Adrenal gland (tissue), 12 donors: ENCODE data around the gene CHMP1B. TPM values are rescaled to one million over a fixed set of nuclear protein-coding genes. Genes with fewer than 3 reads are reported as not detected.

Experiments used
- DNase-seq, 7 donors: peaks; one replicate each; pipeline ENCODE4 v3.0.0-alpha.2; 2019 to 2020
- H3K27ac ChIP-seq, 5 donors: fragments of 200-600 bp; sonication (generic) in 4 of 5; 1 replicate in 3 of 5; 2 replicates in 2 of 5; pipeline versions ENCODE4 v1.5.1 to v1.8.0; 2016 to 2020; ENCODE audit warnings: mild to moderate bottlenecking in 1 of 5
- H3K27me3 ChIP-seq: fragments of 200-600 bp; 2 replicates; pipeline ENCODE4 v1.8.0; 2021
- H3K36me3 ChIP-seq, 2 donors: fragments of 200-600 bp; replicated peaks in 1 of 2; 1 replicate in 1 of 2; 2 replicates in 1 of 2; pipeline versions ENCODE4 v1.5.1 to v1.8.0; 2018 to 2022
- H3K4me1 ChIP-seq, 2 donors: fragments of 200-600 bp; replicated peaks in 1 of 2; 1 replicate in 1 of 2; 2 replicates in 1 of 2; pipeline versions ENCODE4 v1.5.1 to v1.8.0; 2018 to 2021
- H3K4me3 ChIP-seq, 4 donors: fragments of 200-600 bp; sonication (generic) in 3 of 4; one replicate each; pipeline ENCODE4 v1.5.1; 2016 to 2018
- H3K9me3 ChIP-seq, 3 donors: fragments of 200-600 bp; sonication (generic) in 1 of 3; replicated peaks in 1 of 3; 1 replicate in 2 of 3; 2 replicates in 1 of 3; pipeline versions ENCODE4 v1.5.1 to v1.8.0; 2016 to 2021
- POLR2A ChIP-seq, 2 donors: fragments of 450-650 bp; IDR thresholded peaks; one replicate each; pipeline ENCODE4 v1.6.1; 2017; ENCODE audit warnings: antibody characterized with exemption in 2 of 2, mild to moderate bottlenecking in 2 of 2, moderate library complexity in 1 of 2
- WGBS, 4 donors: extraction: QIAGEN DNeasy Blood & Tissue Kit in 2 of 4; methylation state at CpG; one replicate each; pipeline versions ENCODE4 v1.1.5 to v1.1.7; 2013 to 2017; 5-methylcytosine and 5-hydroxymethylcytosine counted together
- intact Hi-C, 2 donors: fragments of 100-400 bp; cut with DNase I; formaldehyde crosslinking; loops; one replicate each; pipeline versions ENCODE4 v1.14.1 to v1.15.0; 2022 to 2023
- polyA plus RNA-seq, 3 donors: library from polyadenylated mRNA; stranded (reverse); fragments of 200-250 nt in 2 of 3; fragments of 350-450 nt in 1 of 3; fragmentation: Illumina TruSeq in 1 of 3; extraction: RNeasy Lipid Tissue Mini Kit (QIAGEN cat#74804) in 1 of 3; gene quantifications; one replicate each; pipeline ENCODE4 v1.2.3, GENCODE V29; 2013 to 2014
- total RNA-seq, 9 donors: library from RNA; depleted of rRNA in 4 of 9; stranded (reverse); fragments of >200 nt in 4 of 9; fragments of 120-200 nt in 1 of 9; fragmentation: NEBNext Ultra II Directional in 1 of 9; extraction: Animal tissue kit (Norgen Biotek cat#: 25700) in 1 of 9; gene quantifications; one replicate each; pipeline versions ENCODE4 v1.1.0 to v1.2.4, GENCODE V29; 2013 to 2023
- TF ChIP-seq, protein P1 (sequence below), 6 experiments: fragments of 450-650 bp in 4 of 6; fragments of 200-600 bp in 2 of 6; sonication (generic) in 1 of 6; IDR thresholded peaks; 1 replicate in 5 of 6; 2 replicates in 1 of 6; pipeline versions ENCODE4 v1.5.1 to v1.8.0; 2016 to 2021; ENCODE audit warnings: antibody characterized with exemption in 6 of 6, mild to moderate bottlenecking in 2 of 6, moderate library complexity in 1 of 6
- donor health status: healthy with polysubstance abuse.
- donor health status: Bipolar disorder and iron deficiency.
- donor health status: DM: yes; HTN: yes; CAD: no.
- donor health status: DM: no; HTN: no; CAD: no.
- donor health status: DM: no; HTN: no; CAD: no.
- donor health status: DM: yes; HTN: yes; CAD: no.

The CHMP1B gene
- total and polyA plus RNA-seq, 12 donors: 17.5 to 52.6 (median 41.5) TPM

DNA sequence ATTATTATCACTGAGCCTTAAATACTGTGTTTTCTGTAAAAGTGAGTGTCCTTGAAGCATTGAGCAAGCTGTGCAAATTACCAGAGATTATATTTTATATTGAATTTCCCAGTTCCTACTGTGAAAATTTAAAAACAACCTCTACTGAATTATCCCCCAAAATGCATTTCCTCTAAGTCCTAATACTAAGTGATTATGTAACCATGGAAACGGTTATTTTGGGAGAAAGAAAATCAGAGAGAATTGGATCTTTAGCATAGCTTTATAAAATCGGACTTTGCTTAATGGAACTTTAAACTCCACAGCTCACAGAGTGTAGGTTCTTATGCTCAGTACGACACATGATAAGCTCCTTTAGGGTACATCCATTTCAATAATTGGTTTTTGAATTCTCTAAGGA, 19.3 kb upstream of the CHMP1B start:
- Histone ChIP-seq H3K36me3 (no peaks in the 10 kb centered on the region), H3K9me3 (no peaks in the 10 kb centered on the region), H3K4me1 (no peaks in the 10 kb centered on the region), H3K27ac (no peak overlapping the region), H3K27me3 (no peaks in the 10 kb centered on the region), H3K4me3 (no peak overlapping the region)
- TF ChIP-seq, protein P1, sequence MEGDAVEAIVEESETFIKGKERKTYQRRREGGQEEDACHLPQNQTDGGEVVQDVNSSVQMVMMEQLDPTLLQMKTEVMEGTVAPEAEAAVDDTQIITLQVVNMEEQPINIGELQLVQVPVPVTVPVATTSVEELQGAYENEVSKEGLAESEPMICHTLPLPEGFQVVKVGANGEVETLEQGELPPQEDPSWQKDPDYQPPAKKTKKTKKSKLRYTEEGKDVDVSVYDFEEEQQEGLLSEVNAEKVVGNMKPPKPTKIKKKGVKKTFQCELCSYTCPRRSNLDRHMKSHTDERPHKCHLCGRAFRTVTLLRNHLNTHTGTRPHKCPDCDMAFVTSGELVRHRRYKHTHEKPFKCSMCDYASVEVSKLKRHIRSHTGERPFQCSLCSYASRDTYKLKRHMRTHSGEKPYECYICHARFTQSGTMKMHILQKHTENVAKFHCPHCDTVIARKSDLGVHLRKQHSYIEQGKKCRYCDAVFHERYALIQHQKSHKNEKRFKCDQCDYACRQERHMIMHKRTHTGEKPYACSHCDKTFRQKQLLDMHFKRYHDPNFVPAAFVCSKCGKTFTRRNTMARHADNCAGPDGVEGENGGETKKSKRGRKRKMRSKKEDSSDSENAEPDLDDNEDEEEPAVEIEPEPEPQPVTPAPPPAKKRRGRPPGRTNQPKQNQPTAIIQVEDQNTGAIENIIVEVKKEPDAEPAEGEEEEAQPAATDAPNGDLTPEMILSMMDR (IDR thresholded peaks at IDR 0.05): no peak
- intact Hi-C loops: no loop called here
- 76 to 86% (median 83%) methylated on average over 3 of the region's 3 CpGs for WGBS, 4 donors
- no peak for DNase-seq

DNA sequence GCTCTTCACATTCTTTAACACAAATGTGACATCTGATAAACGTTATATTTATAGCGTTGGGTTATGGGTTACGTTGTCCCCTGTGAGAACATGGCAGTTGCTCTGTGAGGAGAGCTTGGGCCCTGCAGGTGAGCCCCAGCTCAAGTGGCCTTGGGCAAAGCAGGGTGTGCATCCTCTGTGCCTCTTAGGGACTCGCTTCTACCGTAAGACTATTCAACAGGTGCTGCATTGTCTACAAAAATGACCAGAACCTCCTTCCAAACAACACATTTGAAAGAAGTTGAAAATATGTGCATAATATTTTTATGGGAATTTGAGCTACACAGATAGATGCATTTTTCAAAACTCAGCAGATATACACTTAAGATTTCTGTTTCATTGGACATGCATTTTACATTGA, 16.4 kb upstream of the CHMP1B start:
- Histone ChIP-seq H3K27ac (no peak overlapping the region), H3K4me1 (no peaks in the 10 kb centered on the region), H3K4me3 (no peak overlapping the region), H3K27me3 (no peaks in the 10 kb centered on the region), H3K9me3 (no peaks in the 10 kb centered on the region), H3K36me3 (no peaks in the 10 kb centered on the region)
- WGBS, 4 donors: 72 to 89% (median 78%) methylated on average over 5 of the region's 5 CpGs
- TF ChIP-seq, protein P1 (IDR thresholded peaks at IDR 0.05): no peak
- TF ChIP-seq POLR2A (IDR thresholded peaks at IDR 0.05): no peak
- intact Hi-C loops: no loop called here
- DNase-seq: no peak

DNA sequence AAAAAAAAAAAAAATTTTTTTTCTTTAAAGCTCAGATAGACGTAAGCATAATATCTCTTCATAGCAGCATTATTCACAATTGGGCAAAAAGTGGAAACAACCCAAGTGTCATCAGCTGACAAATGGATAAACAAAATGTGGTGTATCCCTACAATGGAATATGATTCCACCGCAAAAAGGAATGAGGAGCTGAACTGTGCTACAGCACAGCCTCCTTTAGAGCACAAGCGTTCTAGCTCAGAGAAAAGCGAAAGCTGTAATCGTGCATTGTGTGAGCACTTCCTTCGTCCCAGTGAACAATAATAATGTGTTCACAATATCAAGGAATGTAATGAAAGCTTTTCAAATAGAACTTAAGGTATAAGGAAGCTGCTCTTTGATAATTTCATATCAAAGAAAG, 11.7 kb upstream of the CHMP1B start:
- H3K4me1 ChIP-seq: no peaks in the 10 kb centered on the region
- no peaks in the 10 kb centered on the region for H3K36me3 ChIP-seq
- H3K27ac ChIP-seq: no peak overlapping the region
- no peak for DNase-seq
- TF ChIP-seq, protein P1 (IDR thresholded peaks at IDR 0.05): no peak
- TF ChIP-seq POLR2A (IDR thresholded peaks at IDR 0.05): no peak
- 77 to 86% (median 81%) methylated on average over 6 of the region's 6 CpGs for whole genome bisulfite sequencing, 4 donors
- no peaks in the 10 kb centered on the region for H3K9me3 ChIP-seq
- intact Hi-C loops: no loop called here
- H3K4me3 ChIP-seq: no peak overlapping the region
- no peaks in the 10 kb centered on the region for H3K27me3 ChIP-seq

DNA sequence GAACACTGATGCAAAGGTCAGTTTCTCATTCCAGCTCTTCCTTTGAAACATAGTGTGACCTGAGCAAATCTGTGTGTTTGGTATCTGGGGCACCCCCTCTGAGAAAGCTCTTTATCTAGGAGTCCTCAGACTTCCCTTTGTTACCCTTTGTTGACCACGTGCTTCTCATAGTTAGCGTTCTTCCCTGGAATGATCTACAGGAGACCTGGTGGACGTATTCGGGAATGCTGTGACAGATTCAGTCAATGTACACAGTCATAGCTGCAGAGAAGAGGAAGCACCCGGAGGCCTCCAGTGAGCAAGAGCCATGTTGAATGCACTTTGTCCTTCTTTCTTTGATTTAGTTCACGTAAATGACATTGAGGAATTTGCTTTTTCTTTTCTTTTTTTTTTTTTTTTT, 10.7 kb upstream of the CHMP1B start:
- intact Hi-C loops: no loop called here
- H3K4me3 ChIP-seq: no peak overlapping the region
- H3K27me3 ChIP-seq: no peaks in the 10 kb centered on the region
- no peaks in the 10 kb centered on the region for H3K9me3 ChIP-seq
- no peak overlapping the region for H3K27ac ChIP-seq
- TF ChIP-seq, protein P1 (IDR thresholded peaks at IDR 0.05): no peak
- TF ChIP-seq POLR2A (IDR thresholded peaks at IDR 0.05): no peak
- WGBS, 4 donors: 55 to 70% (median 60%) methylated on average over 6 of the region's 6 CpGs
- H3K36me3 ChIP-seq: no peaks in the 10 kb centered on the region
- DNase-seq: no peak
- no peaks in the 10 kb centered on the region for H3K4me1 ChIP-seq
